Glutamatergic neuron (in vitro differentiated cells): Measurements from ENCODE around the gene NRCAM. TPM values are rescaled to one million over a fixed set of nuclear protein-coding genes. Genes with fewer than 3 reads are reported as not detected.

Experiments
- DNase-seq: peaks from one replicate; pipeline ENCODE4 v3.0.0; 2022
- H3K27ac Mint-ChIP-seq: one replicate; pipeline ENCODE4 v1.8.0; 2020; ENCODE audit warnings: mild to moderate bottlenecking, mixed read lengths, inconsistent platforms; ENCODE audit not compliant: unreplicated experiment
- H3K27me3 Mint-ChIP-seq: one replicate; pipeline ENCODE4 v1.8.0; 2020; ENCODE audit warnings: mild to moderate bottlenecking, moderate library complexity, mixed read lengths, inconsistent platforms; ENCODE audit not compliant: unreplicated experiment
- H3K36me3 Mint-ChIP-seq: one replicate; pipeline ENCODE4 v1.8.0; 2020; ENCODE audit warnings: mild to moderate bottlenecking, mixed read lengths, inconsistent platforms; ENCODE audit not compliant: unreplicated experiment
- H3K4me1 Mint-ChIP-seq: one replicate; pipeline ENCODE4 v1.8.0; 2020; ENCODE audit warnings: mild to moderate bottlenecking, low read depth, mixed read lengths, inconsistent platforms; ENCODE audit not compliant: unreplicated experiment
- H3K4me3 Mint-ChIP-seq: one replicate; pipeline ENCODE4 v1.8.0; 2020; ENCODE audit warnings: mild to moderate bottlenecking, mixed read lengths, inconsistent platforms; ENCODE audit not compliant: unreplicated experiment
- H3K9me3 Mint-ChIP-seq: one replicate; pipeline ENCODE4 v1.8.0; 2020; ENCODE audit warnings: mild to moderate bottlenecking, moderate library complexity, mixed read lengths, inconsistent platforms; ENCODE audit not compliant: unreplicated experiment
- CTCF ChIP-seq: fragments of 200-600 bp; sonication (generic); IDR thresholded peaks from one replicate; pipeline ENCODE4 v1.5.0; 2021; ENCODE audit not compliant: partially characterized antibody, unreplicated experiment
- total RNA-seq: library from RNA; stranded (reverse); fragmentation: NEBNext Ultra II Directional; extraction: Animal tissue kit (Norgen Biotek cat#: 25700); gene quantifications from one replicate; pipeline ENCODE4 v1.2.1, GENCODE V29; 2021; ENCODE audit not compliant: unreplicated experiment

NRCAM gene
- total RNA-seq, 1 donor from 2014 or later = 120 TPM

DNA sequence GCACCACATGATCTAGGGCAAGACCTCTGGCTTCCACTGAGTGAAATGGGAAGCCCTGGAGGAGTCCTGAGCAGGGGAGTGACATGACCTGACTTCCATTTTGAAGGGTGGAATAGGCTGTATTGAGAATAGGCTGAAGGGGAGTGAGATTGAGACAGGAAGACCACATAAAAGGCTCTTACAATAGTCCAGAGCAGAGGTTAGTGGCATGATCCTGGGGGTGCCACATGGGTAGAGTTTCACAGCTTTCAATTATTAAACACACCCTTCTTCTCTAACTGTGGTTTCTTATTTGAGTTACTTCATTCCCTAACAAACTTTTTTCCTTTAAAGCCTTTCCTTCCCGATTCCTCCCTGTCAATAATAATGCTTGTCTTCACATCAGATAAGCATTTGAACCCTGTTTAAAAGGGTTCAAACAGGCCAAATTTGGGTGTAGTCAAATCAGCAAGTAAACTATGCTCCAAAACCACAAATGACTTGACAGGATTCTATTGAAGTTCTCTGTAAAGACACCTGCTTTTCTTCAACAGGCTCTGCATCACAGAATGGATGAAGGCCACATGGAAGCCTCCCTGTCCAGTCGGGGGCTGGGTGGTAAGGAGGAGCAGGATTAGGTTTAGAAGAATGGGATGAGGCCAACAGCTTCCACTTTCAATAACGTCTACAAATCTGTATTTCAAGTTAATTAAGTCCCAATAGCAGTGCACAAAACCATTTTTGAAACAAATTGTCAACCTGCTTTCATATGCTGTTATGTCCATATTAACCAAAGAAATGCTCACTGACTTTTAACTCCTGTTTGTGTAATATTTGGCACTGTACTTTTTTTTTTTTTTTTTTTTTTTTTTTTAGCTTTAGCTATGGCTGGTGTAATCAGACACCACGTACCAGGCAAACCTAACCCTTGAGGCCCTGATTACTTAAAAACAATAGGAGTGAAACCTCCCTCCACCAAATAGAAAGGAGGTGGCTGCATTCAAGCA is 131.9 kb downstream of the NRCAM start:
- no peak for DNase-seq
- Mint-ChIP-seq H3K27ac (no peak overlapping the region), H3K4me1 (peaks cover 26% of the 10 kb centered on the region), H3K36me3 (no peaks in the 10 kb centered on the region), H3K27me3 (no peaks in the 10 kb centered on the region), H3K9me3 (peaks cover 4% of the 10 kb centered on the region), H3K4me3 (no peak overlapping the region)
- no peak for TF ChIP-seq CTCF

DNA sequence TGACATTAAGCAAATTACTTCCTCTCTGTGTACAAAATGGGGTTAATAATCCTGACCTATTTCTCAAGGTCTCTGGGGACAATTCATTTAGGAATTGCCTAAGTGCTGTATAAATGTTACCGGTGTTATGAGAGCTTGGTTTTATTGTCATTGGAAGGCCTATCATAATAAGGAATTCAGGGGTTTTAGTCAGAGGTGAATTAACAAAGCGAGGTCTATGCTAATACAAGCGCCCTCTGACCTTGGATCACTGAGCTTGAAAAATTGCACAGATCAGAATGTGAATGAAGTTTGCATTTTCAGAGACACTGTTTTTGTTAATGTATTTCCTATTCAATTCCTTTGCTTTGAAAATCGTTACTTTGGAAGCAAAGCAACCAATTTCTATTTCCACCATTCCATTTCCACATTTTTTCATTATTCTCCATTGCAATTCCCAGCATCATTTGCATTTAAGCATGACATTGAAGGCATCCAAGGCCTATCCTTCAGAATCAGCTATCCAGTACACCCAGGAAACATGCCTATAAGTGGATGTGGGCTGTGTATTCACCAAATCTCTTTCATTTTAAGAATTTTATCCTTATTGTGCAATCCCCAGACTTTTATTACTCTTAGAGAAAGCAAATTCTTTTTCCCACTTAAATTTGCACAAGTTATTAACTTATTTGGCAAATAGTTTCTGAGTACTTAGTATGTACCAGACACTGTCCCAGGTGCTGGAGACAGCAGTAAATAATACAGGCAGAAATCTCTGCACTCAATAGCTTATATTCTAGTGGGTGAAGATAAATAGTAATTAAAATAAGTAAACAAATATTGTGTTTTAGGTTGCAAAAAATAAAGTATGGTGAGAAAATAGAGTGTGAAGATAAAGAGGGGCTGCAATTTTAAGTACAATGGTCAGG is 133.1 kb downstream of the NRCAM start:
- Mint-ChIP-seq H3K4me1 (peaks cover 20% of the 10 kb centered on the region), H3K9me3 (peaks cover 4% of the 10 kb centered on the region), H3K27ac (no peak overlapping the region), H3K27me3 (no peaks in the 10 kb centered on the region), H3K36me3 (no peaks in the 10 kb centered on the region), H3K4me3 (no peak overlapping the region)
- DNase-seq = no peak
- TF ChIP-seq CTCF = no peak

DNA sequence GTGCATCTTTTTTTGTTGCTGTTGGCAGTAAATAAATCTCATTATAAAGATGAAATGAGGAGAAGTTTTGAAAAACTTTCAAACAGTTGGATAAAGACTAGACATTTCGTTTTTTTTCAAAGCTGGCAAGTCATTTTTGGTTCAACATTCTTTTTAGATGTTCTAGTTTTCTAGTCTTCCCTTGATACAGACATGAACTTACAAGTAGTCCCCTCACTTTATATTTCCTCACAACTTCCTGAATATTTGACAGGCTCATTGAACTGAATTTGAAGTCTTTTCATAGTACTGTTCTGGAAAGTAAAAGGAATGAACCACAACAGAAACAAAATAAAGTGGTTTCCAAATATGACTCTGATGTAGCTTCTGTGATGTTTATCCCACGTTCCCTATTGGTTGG is 134.2 kb downstream of the NRCAM start:
- Mint-ChIP-seq H3K4me1 (peaks cover 17% of the 10 kb centered on the region), H3K27me3 (no peaks in the 10 kb centered on the region), H3K27ac (no peak overlapping the region), H3K9me3 (peaks cover 3% of the 10 kb centered on the region), H3K36me3 (no peaks in the 10 kb centered on the region), H3K4me3 (no peak overlapping the region)
- DNase-seq = no peak
- no peak for TF ChIP-seq CTCF

DNA sequence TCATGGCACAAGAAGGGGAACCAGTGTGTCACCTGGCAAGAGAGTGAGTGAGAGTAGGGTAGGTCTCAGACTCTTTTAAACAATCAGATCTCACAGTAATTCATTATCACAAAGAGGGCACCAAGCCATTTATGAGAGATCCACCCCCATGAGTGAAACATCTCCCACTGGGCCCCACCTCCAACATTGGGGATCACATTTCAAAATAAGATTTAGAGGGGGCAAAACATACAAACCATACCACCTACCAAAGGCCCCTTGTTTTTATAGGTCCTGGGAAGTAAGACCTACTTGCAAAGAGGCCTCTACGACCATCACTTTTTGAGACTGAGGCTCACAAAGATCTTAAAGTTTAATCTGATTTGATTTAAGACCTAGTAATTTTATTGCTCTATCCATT is 134.9 kb downstream of the NRCAM start:
- H3K27me3 Mint-ChIP-seq = no peaks in the 10 kb centered on the region
- no peak for TF ChIP-seq CTCF
- DNase-seq = no peak
- H3K9me3 Mint-ChIP-seq = peaks cover 3% of the 10 kb centered on the region
- no peak overlapping the region for H3K27ac Mint-ChIP-seq
- peaks cover 12% of the 10 kb centered on the region for H3K4me1 Mint-ChIP-seq
- no peak overlapping the region for H3K4me3 Mint-ChIP-seq
- no peaks in the 10 kb centered on the region for H3K36me3 Mint-ChIP-seq
